Measurements from ENCODE around the gene TMEM61.
"Not testable (repeated sequence)": the region's sequence is repeated elsewhere in the genome, so short reads cannot be mapped to it uniquely, and the experiment has no call there.

Gene TMEM61

DNA sequence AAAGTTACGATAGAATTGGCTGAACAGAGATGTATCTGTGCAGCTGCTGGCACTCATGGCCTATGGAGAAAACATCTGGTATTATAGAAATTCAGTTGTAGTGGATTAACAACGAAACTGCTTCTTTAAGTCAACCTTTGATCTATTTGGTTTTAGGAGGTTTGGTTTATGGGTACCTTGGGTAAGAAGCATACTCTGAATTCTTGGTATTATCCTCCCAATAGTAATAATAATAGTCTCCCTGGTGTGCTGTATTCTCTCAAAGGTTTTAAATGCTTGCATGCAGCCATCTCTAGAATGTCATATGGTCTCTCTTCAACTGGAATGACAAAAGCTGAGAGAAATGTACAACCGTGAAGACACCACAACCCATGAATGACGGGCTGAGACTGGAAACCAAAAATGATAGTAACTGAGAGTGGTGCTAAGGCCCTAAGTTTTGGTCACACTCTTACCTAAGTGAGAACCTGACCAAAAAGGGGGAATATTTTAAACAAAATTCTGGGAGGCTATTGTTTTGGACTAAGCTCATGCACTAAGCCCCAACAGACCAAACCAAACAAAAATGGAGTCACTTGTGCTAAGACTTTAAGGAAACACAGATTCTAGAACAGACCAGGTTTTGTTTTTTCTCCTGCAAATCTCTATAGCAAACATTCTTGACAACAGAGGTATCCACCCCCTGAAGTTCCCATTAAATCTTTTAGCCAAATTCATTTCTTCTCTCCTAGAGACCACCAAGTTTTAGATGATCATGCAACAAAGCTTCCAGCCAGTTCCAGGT is 17.6 kb upstream of the TMEM61 start:
- FAIRE-seq: no peak

DNA sequence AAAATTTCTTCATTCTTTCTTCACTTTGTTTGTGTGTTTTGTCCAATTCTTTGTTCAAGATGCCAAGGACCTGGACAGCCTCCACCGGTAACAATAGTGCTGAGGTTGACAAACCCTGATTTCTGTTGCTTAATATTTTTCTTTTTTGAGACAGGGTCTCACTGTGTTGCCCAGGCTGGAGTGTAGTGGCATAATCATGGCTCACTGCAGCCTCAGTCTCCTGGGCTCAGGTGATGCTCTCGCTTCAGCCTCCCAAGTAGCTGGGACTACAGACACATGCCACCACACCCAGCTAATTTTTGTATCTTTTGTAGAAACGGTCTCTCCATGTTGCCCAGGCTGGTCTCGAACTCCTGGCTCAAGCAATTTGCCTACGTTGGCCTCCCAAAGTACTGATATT is 16.6 kb upstream of the TMEM61 start:
- not testable (repeated sequence) for FAIRE-seq

DNA sequence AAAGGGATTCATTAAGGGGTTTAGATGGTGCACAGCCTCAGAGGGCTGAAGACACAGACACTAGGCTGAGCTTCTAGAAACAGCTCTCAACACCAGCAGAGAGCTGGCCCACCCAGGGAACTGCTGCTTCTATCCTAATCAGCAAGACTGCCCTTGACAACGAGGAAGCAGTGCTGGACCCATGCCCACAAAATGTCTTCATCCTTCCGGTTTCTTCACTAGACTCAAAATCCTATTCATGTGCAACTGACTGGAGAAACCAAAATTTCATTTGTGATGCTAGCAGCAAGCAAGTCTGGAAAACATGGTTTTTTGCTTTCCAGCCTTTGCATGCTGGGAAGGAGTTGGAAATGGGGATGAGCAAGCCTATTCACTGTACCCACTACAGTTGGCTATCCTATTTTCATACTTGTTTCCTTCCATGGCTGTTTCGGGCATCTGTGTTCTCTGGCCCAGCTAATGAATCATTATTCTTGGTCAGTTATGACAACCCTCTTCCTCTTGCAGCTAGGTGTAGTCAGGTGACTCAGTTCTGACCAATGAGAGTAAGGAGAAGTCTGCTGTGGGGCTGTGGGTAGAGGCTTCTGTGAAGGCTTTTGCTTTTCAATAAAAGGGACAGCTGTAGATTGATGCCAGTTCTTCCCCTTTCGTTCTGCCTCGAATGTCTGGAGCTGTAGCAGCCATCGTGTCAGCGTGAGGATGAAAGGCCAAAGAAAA is 14.6 kb upstream of the TMEM61 start:
- no peak for FAIRE-seq

DNA sequence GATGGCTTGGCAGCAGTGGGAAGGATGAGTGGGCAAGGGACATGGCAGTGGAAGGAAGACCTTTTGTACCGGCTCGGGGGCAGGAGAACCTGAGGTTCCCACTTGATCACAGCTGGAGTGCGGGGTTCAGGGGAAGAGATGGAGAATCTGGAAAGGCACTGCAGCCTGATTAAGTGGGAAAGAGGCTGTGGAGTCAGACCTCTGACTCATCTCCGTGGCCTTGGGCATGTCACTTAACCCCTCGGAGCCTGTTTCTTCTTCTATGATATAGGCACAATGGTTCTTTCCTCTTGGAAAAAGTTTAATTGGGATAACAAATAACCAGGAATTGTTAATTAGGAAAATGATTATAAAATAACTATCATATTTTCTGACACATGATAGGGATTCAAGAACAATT is 13.1 kb upstream of the TMEM61 start:
- no peak for FAIRE-seq

DNA sequence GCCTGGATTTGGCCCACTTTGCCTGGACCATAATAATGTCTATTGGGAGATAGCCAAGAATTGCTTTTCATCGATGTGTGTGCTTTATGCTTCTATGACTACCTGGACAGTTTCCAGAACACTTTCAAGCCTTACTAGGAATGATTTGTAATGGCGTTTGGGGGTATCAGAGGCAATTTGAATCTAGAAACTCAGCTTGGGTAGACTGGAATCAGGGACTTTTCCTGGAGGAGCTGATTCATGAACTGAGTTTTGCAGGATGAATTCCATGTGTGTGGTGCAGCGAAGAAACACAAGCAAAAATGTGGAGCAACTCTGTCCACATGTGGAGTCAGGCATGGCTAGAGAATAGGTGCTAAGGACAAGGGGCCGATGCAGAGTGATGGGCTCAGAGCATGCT is 11.9 kb upstream of the TMEM61 start:
- no peak for FAIRE-seq

DNA sequence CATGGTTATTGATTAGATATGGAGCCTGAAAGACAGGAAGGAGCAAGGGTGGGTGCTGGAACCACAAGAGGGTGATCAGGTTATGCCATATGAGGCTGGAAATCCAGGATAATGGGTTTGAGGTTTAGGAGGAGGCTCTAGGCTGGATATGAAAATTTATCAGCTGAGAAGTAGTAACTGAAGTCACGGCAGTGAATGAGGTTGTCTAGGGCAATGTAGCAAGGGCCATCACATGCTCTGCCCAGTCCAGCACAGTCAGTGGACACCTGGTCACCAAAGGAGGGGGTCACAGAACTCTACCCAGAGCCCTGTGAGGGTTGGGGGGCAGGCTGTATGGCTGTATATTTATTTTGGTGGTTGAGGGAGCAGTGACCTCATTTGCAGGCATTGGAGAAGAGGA is 10.5 kb upstream of the TMEM61 start:
- no peak for FAIRE-seq

DNA sequence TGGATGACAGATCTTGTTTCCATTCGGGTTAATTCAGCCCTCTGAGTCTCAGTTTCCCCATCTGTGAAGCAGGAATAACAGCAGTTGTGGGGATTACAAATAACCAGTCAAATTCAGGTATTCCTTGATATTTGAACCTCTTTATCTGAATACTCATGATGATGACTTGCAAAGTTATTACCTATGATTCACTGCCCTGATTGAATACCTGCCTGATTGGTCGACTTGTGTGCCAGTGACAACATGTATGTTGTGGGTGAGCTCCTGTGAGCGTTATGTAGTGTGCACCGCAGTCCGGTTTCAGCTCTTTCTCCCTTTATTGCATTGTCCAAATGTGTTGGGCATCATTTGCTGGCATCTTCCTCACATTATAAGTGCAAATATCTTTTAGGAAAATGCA is 9.5 kb upstream of the TMEM61 start:
- FAIRE-seq: no peak

DNA sequence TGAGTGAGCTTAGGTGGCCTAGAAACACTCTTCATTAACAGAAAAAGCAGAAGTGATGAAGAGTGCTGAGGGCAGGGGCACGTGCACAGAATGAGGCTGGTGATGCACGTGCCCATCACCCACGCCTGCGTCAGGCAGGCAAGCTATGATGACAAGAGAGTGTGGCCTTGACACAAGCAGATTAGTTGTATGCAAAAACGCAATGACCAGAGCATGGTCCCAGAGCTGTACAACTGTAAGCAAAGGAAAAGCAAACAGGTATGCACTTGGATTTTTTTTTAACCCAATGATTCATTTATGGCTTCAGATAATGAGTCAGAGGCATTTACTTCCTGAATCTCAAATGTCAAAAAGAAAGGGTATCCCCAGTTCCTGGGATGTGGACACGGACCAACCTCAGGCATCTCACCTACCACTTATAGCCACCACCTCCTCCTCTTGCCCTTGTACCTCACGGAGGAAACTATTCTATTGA is 9.1 kb upstream of the TMEM61 start:
- FAIRE-seq: no peak

DNA sequence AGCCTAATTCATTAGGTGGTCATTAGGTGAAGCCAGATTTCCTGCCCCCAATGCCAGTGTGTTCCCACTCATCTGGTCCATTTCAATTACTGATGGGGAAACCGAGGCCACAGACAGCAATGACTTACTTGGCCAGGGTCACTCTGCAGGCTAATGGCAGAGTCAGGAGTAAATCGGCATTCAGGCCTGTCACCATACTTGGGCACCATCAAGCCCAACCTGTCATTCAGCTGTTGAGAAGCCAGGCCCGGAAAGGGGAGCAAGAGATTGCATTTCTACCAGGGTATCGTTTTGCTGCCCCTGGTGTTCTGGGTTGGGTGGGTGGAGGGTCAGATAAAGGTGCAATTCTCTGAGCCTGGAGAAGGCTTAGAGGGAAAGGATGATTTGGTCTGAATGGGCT is 8.0 kb upstream of the TMEM61 start:
- FAIRE-seq: no peak

DNA sequence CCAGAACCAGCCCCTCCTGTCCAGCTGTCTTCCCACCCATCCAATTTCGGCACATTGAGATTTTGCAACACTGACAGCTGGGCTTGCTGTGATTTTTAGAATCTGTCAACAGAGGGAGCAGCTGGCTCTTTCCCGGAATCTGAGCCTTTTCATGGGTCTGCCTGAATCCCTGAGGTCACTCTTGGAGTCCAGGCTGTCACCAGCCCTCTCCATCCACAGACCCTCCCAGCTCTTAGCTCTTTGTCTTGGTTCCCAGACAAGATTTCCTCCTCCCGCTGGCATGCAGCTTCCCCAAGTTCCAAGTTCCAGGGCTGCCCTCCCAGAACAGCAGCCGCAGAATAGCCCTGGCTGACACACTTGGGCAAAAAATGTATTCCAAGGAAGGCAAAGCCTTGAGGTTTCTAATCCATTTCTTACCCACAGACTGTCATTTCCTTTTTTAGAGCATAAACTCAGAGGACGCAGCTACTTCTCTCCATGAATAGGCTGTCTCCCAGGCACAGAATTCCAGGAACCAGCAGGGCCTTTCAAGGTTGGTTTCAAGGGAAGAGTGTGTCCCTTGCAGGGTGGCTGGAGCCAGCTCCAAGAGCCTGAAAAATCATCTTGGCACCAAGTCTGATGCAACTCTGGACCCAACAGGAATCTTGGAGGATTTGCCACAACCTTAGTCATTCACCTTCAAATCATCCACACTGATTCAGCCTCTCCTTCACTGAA is 7.1 kb upstream of the TMEM61 start:
- peak; percentile 91 for FAIRE-seq

DNA sequence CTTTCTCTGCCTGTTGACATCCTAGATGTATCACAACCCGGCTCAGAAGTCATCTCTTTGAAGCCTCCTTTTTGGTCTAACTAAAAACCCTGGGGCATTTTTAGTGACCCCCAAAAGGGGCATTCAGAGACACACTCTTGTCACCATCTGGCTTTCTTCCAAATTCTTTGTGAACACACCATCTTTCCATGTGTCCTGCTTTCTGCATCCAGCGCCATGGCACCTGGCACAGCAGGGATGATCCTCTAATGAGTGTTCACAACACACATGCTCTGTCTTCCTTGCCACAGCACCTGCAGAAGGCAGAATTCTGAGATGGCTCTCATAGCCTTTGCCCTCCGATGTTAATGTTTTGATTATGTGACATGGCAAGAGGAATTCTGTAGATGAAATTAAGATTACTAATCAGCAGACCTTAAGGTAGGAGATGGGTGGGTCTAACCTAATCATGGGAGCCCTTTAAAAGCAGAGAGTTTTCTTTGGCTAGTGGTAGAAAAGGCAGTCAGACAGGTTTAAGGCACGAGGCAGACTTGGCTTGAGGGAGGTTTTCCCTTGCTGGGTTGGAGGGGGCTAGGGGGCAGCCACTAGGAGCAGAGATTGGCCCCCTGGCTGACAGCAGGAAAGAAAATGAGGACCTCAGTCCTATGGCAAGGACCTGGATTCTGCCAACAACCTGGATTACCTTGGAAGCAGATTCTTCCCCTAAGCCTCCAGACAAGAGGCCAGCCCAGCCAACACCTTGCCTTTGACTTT is 4.9 kb upstream of the TMEM61 start:
- no peak for FAIRE-seq

DNA sequence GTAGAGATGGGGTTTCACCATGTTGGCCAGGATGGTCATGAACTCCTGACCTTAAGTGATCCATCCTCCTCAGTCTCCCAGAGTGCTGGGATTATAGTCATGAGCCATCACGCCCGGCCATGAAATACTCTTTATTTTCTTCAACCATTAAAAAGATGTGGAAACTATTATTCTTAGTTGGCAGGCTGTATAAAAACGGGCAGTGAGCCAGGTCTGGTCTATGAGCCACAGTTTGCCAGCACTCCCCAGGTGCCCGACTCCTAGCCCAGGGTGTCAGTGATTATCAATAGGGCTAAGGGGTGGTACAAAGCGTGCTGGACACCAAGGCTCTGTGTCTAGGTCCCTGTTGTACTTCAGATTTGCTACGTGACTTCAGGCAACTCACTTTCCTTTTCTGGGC is 3.7 kb upstream of the TMEM61 start:
- FAIRE-seq: no peak

DNA sequence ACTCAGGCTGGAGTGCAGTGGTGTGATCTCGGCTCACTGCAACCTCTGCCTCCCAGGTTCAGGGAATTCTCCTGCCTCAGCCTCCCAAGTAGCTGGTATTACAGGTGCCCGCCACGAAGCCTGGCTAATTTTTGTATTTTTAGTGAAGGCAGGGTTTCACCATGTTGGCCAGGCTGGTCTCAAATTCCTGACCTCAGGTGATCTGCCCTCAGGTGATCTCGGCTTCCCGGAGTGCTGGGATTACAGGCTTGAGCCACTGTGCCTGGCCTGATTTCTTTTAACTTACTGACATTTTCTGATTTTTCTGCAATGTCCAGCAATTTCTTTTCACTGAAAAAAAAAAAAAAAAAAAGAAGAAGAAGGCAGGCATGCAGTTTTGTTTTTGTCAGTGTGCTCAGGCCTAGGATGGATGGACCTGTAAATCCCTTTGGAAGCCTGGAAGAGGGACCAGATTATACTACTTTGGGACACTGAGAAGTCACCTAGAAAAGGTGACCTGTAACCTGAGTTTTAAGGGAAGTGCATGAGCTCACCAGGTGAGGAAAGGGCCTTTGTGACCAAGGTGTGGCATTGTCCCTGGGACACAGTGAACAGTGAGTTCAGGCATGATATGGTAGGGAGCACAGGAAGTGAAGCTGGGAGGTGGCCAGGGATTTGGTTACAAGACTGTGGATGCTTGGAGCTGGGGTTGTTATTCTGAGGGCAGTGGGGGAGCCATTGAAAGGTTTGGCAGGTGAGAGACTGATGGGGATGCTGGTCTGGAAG is 2.7 kb upstream of the TMEM61 start:
- no peak for FAIRE-seq

DNA sequence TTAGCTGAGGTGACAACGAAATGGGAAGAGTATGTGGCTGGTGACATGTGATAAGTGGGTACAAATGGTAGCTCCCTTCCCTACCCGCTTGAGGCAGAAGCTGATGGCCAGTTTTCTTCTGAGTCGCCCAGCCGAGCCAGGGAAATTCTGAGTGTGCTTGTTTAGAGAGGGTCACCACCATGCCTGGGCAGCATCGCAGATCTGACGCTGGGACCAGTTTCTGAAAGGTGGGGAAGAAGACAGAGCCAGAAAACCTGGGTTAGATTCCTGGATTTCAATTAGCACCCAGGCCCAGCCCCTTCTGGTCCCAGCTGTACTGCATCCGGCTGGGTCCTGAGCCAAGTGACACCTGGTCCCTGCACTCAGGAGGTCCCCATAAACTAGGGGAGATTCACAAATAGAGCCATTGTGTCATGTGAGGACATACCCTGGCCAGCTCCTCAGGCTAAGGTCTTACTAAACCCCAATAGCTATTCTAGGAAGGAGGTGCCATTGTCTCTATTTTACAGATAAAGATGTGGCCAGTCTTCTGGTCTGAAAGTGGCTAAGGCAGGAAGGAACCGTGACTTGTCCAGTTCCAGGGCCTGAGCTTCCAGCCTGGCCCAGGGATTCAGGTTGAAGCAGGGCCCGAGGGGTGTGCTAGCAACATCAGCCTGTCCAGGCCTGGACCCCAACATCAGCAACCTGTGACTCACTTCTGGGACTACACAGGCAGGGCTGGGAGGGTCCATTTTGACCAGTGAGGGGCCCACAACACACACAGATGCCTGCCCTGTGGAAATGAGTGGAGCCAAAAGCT is 1.7 kb upstream of the TMEM61 start:
- no peak for FAIRE-seq

DNA sequence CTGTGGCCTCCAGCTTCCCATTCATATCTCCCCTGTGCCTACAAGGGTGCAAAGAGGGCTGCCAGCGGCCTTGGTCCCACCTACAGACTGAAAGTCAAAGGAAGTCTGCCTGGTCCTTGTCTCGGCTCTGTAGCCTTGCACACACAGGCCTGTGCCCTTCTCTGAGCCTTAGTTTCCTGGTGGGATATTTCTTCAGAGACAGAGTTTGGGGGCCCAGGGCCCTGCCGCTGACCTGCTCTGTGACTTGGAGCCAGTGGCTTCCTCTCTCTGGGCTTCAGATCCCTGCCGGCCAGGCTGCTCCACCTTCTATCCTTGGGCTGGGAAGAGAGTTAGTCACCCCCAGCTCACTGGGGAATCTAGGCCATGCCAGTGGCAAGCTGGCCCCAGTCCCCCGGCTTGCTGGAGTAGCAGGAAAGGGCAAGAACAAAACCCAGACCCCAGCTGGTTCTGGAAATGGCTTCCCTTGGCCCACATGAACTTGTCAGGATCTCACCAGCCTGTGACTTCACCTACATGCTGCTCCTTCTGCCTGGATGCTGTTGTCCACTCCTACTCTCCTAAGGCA is 1.0 kb upstream of the TMEM61 start:
- no peak for FAIRE-seq

DNA sequence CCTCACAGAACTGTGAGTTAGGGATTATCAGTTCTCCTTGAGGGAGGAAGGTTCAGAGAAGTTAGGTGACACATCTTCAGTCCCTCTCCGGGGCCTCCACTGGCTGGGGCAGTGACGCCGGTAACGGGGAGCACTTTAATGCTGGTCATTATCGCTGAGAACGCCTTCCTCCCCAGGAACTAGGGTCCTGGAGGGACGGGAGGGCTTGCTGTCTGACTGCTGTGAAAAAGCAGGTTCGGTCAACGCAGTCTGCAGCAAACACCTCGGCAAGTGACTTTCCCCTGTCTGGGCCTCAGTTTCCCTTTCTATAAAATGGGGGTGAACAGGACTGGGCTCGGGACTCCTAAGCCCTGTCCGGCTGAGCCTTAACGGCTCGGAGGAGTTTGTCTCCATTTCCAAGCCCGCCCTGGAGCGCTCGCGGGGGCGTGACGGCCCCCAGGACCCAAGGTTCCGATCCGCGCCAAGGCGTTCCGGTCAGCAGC is 341 bp upstream of the TMEM61 start:
- no peak for FAIRE-seq

DNA sequence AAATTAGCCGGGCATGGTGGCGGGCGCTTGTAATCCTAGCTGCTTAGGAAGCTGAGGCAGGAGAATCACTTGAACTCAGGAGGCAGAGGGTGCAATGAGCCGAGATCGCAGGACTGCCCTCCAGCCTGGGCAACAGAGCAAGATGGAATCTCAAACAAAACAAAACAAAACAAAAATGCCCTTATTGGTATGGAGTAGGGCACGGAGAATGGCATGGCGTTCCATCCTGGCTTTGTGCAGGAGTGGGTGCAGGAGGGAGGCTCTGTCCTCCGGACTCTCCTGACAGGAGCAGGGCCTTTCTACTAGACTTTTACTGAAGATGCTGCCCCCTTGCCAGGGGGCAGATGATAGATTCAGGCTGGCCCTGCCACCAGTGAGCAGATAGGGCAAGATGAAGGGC is 1.0 kb downstream of the TMEM61 start:
- no peak for FAIRE-seq

DNA sequence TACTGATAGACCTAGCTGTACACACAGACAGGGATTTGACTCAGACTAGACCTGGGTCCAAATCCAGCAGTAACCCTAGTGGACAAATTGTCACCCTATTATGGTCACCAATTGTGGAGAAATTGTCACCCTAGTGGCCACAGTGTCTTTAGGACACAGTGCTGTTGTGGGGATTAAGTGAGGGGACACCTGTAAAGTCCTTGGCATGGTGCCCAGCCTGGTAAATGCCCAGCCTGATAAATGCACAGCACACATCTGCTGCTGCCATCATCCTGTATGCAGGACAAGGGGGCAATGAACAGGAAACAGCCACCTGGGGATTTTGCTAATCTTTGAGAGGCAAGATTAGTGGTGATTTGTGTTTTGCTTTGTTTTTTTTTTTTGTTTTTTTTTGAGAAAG is 2.3 kb downstream of the TMEM61 start:
- FAIRE-seq: no peak

DNA sequence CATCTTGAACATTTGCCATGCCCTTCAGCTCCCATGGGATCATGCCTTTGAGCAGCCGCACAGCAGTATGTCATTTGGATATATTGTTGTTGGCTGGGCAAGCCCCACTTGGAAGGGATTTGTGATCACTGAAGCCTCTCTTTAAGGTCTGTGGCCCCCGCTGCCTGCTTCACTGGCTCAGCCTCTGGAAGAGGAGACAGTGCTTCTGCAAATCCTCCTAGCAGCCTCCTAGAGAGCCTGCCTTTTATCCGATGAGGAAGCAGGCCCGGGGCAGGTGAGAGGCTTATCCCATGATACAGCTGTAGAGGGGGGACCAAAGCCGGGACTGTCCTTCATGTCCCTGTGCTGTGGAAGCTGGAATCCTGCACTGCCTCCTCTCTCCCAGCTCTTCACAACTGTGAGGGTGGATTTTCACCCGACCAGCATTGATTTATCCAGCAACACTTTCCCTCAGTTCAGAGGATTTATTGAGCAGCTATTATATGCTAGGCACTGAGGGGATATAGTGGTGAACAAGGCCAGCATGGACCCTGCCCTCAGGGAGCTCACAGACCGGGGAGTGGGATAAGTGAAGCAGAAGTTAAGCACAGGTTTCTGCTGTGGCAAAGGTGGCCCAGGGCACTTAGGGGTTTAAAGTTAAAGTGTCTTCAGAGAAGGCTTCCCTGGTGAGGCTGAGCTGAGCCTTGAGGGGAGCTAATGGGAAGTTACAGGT is 3.9 kb downstream of the TMEM61 start:
- FAIRE-seq: no peak

DNA sequence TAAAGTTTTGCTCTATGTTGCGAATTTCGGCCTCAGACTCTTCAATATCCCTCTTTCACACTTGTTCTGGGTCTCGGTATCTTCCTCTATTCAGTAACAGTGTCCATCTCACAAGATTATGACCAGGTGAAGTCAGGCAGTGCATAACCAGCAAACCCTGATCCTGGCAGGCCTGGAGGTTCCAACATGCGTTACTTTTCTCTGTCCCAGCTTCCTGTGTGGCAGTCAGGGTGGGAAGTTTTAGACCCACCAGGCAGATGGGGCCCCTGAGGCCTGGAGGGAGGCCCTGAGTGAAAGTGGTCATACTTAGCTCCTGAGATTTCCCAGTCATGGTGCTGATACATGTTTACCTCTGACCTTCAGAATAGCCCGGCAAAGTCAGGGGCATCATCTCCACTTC is 5.1 kb downstream of the TMEM61 start:
- FAIRE-seq: no peak
